H1 (cell line): ENCODE data around the gene NECTIN1. TPM values are rescaled to one million over a fixed set of nuclear protein-coding genes. Genes with fewer than 3 reads are reported as not detected.

Source experiments
- CTCF ChIA-PET: fragments of 300-600 bp; sonication (Branson Sonifier 250); formaldehyde crosslinking; loops from one replicate; lab custom pipeline; 2021; ENCODE audit not compliant: partially characterized antibody; lab: Charles Lee
- POLR2A ChIA-PET: fragments of 300-600 bp; sonication (Branson Sonifier 250); formaldehyde crosslinking; loops from one replicate; lab custom pipeline; 2021; ENCODE audit warnings: inconsistent platforms; ENCODE audit not compliant: partially characterized antibody; lab: Charles Lee
- DNase-seq, 2 experiments: peaks; one replicate each; pipeline versions ENCODE4 v3.0.0 to v3.0.0-alpha.2; 2010 to 2022; ENCODE audit warnings: low spot score in 2 of 2, low read depth in 1 of 2, mixed read lengths in 1 of 2
- FAIRE-seq: peaks from 2 replicates; lab custom pipeline; 2011; peaks lifted over from hg19 to GRCh38; lab: Jason Lieb, UNC
- H2AFZ ChIP-seq: 2 replicates; pipeline ENCODE4 v1.8.1; 2012; ENCODE audit warnings: low read length, inconsistent platforms
- H2AK5ac ChIP-seq: 2 replicates; pipeline ENCODE4 v1.6.1; 2013; ENCODE audit warnings: low read depth, low read length
- H2BK120ac ChIP-seq: replicated peaks from 2 replicates; pipeline ENCODE3; 2013; ENCODE audit warnings: low read depth, low read length, inconsistent platforms
- H2BK12ac ChIP-seq: 2 replicates; pipeline ENCODE4 v1.6.1; 2013; ENCODE audit warnings: low read depth, low read length
- H2BK15ac ChIP-seq: 2 replicates; pipeline ENCODE4 v1.6.1; 2013; ENCODE audit warnings: low read length
- H2BK20ac ChIP-seq: 2 replicates; pipeline ENCODE4 v1.6.1; 2013; ENCODE audit warnings: low read length
- H2BK5ac ChIP-seq: 2 replicates; pipeline ENCODE4 v1.6.1; 2013; ENCODE audit warnings: low read depth, low read length
- H3K14ac ChIP-seq: 2 replicates; pipeline ENCODE4 v1.6.1; 2013; ENCODE audit warnings: inconsistent platforms; ENCODE audit not compliant: insufficient read length
- H3K18ac ChIP-seq: 2 replicates; pipeline ENCODE4 v1.6.1; 2013; ENCODE audit warnings: low read length; ENCODE audit errors: extremely low read depth
- H3K23ac ChIP-seq: 2 replicates; pipeline ENCODE4 v1.6.1; 2013; ENCODE audit warnings: inconsistent platforms; ENCODE audit not compliant: insufficient read length
- H3K23me2 ChIP-seq: 2 replicates; pipeline ENCODE4 v1.6.1; 2013; ENCODE audit warnings: low read depth, low read length
- H3K27ac ChIP-seq: 2 replicates; pipeline ENCODE4 v1.6.1; 2011; ENCODE audit warnings: low read depth, low read length, inconsistent platforms
- H3K27me3 ChIP-seq, 4 experiments: replicated peaks in 1 of 4; 1 replicate in 1 of 4; 2 replicates in 3 of 4; pipeline versions ENCODE4 v1.6.1 to v1.8.1; 2011 to 2013; ENCODE audit warnings: low read length in 3 of 4, mild to moderate bottlenecking in 3 of 4, inconsistent platforms in 2 of 4, mixed read lengths in 2 of 4, moderate library complexity in 1 of 4; ENCODE audit not compliant: control insufficient read depth in 3 of 4, insufficient read depth in 3 of 4; ENCODE audit errors: extremely low read depth in 1 of 4
- H3K36me3 ChIP-seq, 4 experiments: 2 replicates each; pipeline versions ENCODE4 v1.6.1 to v1.8.1; 2011 to 2013; ENCODE audit warnings: mild to moderate bottlenecking in 4 of 4, low read length in 3 of 4, moderate library complexity in 2 of 4, control low read depth in 1 of 4, inconsistent platforms in 1 of 4; ENCODE audit not compliant: insufficient read depth in 4 of 4, control insufficient read depth in 2 of 4
- H3K4ac ChIP-seq: replicated peaks from 2 replicates; pipeline ENCODE3; 2013; ENCODE audit warnings: low read length, low read depth, mixed read lengths, inconsistent platforms; ENCODE audit not compliant: insufficient read length
- H3K4me1 ChIP-seq, 4 experiments: replicated peaks in 1 of 4; 1 replicate in 1 of 4; 2 replicates in 3 of 4; pipeline versions ENCODE4 v1.6.1 to v1.8.1; 2011 to 2013; ENCODE audit warnings: low read length in 3 of 4, inconsistent platforms in 2 of 4, mixed read lengths in 1 of 4; ENCODE audit not compliant: insufficient read depth in 4 of 4, control insufficient read depth in 3 of 4
- H3K4me2 ChIP-seq, 2 experiments: 2 replicates each; pipeline versions ENCODE4 v1.6.1 to v1.8.1; 2011 to 2013; ENCODE audit warnings: low read depth in 2 of 2, low read length in 2 of 2, control low read depth in 1 of 2, inconsistent platforms in 1 of 2, mild to moderate bottlenecking in 1 of 2; ENCODE audit not compliant: insufficient read depth in 1 of 2
- H3K4me3 ChIP-seq, 4 experiments: fragments of 200-600, 300-600 bp in 1 of 4; sonication (generic), shearing (Covaris generic), sonication (Bioruptor Twin) in 1 of 4; 2 replicates each; pipeline versions ENCODE4 v1.5.1 to v1.8.1; 2011 to 2016; ENCODE audit warnings: low read length in 4 of 4, low read depth in 3 of 4, control low read depth in 2 of 4, inconsistent platforms in 2 of 4, mild to moderate bottlenecking in 2 of 4, mixed read lengths in 1 of 4, moderate library complexity in 1 of 4; ENCODE audit not compliant: insufficient read depth in 2 of 4; ENCODE audit errors: extremely low read depth in 1 of 4
- H3K56ac ChIP-seq: replicated peaks from 2 replicates; pipeline ENCODE3; 2013; ENCODE audit warnings: low read depth, mild to moderate bottlenecking, mixed read lengths, low read length, inconsistent platforms; ENCODE audit not compliant: insufficient read length
- H3K79me1 ChIP-seq: 2 replicates; pipeline ENCODE4 v1.6.1; 2013; ENCODE audit warnings: low read depth, low read length, control low read depth
- H3K79me2 ChIP-seq, 2 experiments: 2 replicates each; pipeline versions ENCODE4 v1.6.1 to v1.8.1; 2012 to 2013; ENCODE audit warnings: low read length in 2 of 2, mild to moderate bottlenecking in 2 of 2, inconsistent platforms in 1 of 2; ENCODE audit not compliant: insufficient read depth in 2 of 2, control insufficient read depth in 1 of 2
- H3K9ac ChIP-seq, 4 experiments: replicated peaks in 1 of 4; 1 replicate in 1 of 4; 2 replicates in 3 of 4; pipeline versions ENCODE4 v1.6.1 to v1.8.1; 2011 to 2013; ENCODE audit warnings: low read depth in 3 of 4, low read length in 3 of 4, control low read depth in 2 of 4, mild to moderate bottlenecking in 2 of 4, moderate library complexity in 2 of 4, inconsistent platforms in 1 of 4; ENCODE audit errors: extremely low read depth in 1 of 4
- H3K9me3 ChIP-seq, 2 experiments: 2 replicates each; pipeline versions ENCODE4 v1.6.1 to v1.8.1; 2012 to 2013; ENCODE audit warnings: mild to moderate bottlenecking in 2 of 2, moderate library complexity in 2 of 2, control low read depth in 1 of 2, inconsistent platforms in 1 of 2, low read depth in 1 of 2, low read length in 1 of 2, mixed read lengths in 1 of 2; ENCODE audit not compliant: insufficient read depth in 2 of 2
- H4K20me1 ChIP-seq, 2 experiments: replicated peaks in 1 of 2; 2 replicates each; pipeline versions ENCODE3 to v1.8.1; 2011 to 2013; ENCODE audit warnings: inconsistent platforms in 2 of 2, low read length in 2 of 2, mild to moderate bottlenecking in 1 of 2; ENCODE audit not compliant: insufficient read depth in 2 of 2, control insufficient read depth in 1 of 2
- H4K5ac ChIP-seq: 2 replicates; pipeline ENCODE4 v1.6.1; 2013; ENCODE audit warnings: low read length, low read depth, mixed read lengths, inconsistent platforms; ENCODE audit not compliant: insufficient read length
- H4K8ac ChIP-seq: 2 replicates; pipeline ENCODE4 v1.8.0; 2013; ENCODE audit warnings: mild to moderate bottlenecking, moderate library complexity, low read length, inconsistent platforms; ENCODE audit not compliant: insufficient read depth; ENCODE audit errors: extremely low read depth
- H4K91ac ChIP-seq: replicated peaks from 2 replicates; pipeline ENCODE3; 2013; ENCODE audit warnings: low read length, mixed read lengths, inconsistent platforms; ENCODE audit not compliant: insufficient read length
- CBX8 ChIP-seq: fragments of 300-800, 300-1000 bp; sonication (generic); IDR thresholded peaks from 2 replicates; pipeline ENCODE4 v1.7.1; 2016; ENCODE audit warnings: low read depth, low read length, borderline replicate concordance
- EGR1 ChIP-seq: IDR thresholded peaks from 2 replicates; pipeline ENCODE4 v1.6.1; 2011; ENCODE audit warnings: low read depth, low read length, borderline replicate concordance
- FOSL1 ChIP-seq: IDR thresholded peaks from 2 replicates; pipeline ENCODE4 v1.6.1; 2011; ENCODE audit warnings: mild to moderate bottlenecking, low read depth, low read length, moderate library complexity; ENCODE audit not compliant: insufficient read depth
- GABPA ChIP-seq: IDR thresholded peaks from 2 replicates; pipeline ENCODE4 v1.6.1; 2011; ENCODE audit warnings: mild to moderate bottlenecking, low read length, moderate library complexity, borderline replicate concordance; ENCODE audit not compliant: insufficient read depth
- GTF2F1 ChIP-seq: IDR thresholded peaks from 2 replicates; pipeline ENCODE4 v1.6.1; 2012; ENCODE audit warnings: low read depth, low read length, improper control_type of control experiment, borderline replicate concordance
- MAFK ChIP-seq: IDR thresholded peaks from 2 replicates; pipeline ENCODE4 v1.6.1; 2012; ENCODE audit warnings: low read depth, mild to moderate bottlenecking, improper control_type of control experiment, low read length
- NANOG ChIP-seq: IDR thresholded peaks from 2 replicates; pipeline ENCODE4 v1.6.1; 2011; ENCODE audit warnings: low read length, low read depth, mild to moderate bottlenecking, inconsistent platforms; ENCODE audit not compliant: insufficient read depth, poor library complexity, severe bottlenecking
- RNF2 ChIP-seq: fragments of 200-900, 300-1000 bp; sonication (generic); IDR thresholded peaks from 2 replicates; pipeline ENCODE4 v1.7.1; 2016; ENCODE audit warnings: borderline replicate concordance, low read depth, mild to moderate bottlenecking, antibody characterized with exemption, low read length; ENCODE audit not compliant: poor library complexity, severe bottlenecking; ENCODE audit errors: missing control alignments
- SIN3A ChIP-seq, 2 experiments: IDR thresholded peaks in 1 of 2; conservative IDR thresholded peaks in 1 of 2; 2 replicates each; pipeline ENCODE4 v1.6.1; 2011 to 2012; ENCODE audit warnings: low read length in 2 of 2, improper control_type of control experiment in 1 of 2, low read depth in 1 of 2, mild to moderate bottlenecking in 1 of 2
- TAF1 ChIP-seq: IDR thresholded peaks from 2 replicates; pipeline ENCODE4 v1.6.1; 2011; ENCODE audit warnings: mild to moderate bottlenecking, low read depth, low read length
- TAF7 ChIP-seq: optimal IDR thresholded peaks from 2 replicates; pipeline ENCODE3; 2011; ENCODE audit warnings: low read depth, mild to moderate bottlenecking, inconsistent platforms, low read length, moderate library complexity, borderline replicate concordance
- YY1 ChIP-seq: IDR thresholded peaks from 2 replicates; pipeline ENCODE4 v1.6.1; 2011; ENCODE audit warnings: low read depth, mild to moderate bottlenecking, low read length
- WGBS, 2 experiments: shearing (Covaris generic) in 1 of 2; methylation state at CpG; one replicate each; pipeline versions ENCODE4 v1.1.6 to v1.1.7; 2013 to 2015; ENCODE audit warnings: low lambda C conversion rate in 2 of 2, mixed read lengths in 2 of 2, inconsistent platforms in 1 of 2, low coverage in 1 of 2, missing lambda C conversion rate in 1 of 2; ENCODE audit not compliant: insufficient replicate concordance in 2 of 2, insufficient coverage in 1 of 2, insufficient read length in 1 of 2; ENCODE audit errors: extremely low coverage in 1 of 2, missing lambda C conversion rate in 1 of 2; 5-methylcytosine and 5-hydroxymethylcytosine counted together
- polyA plus RNA-seq, 7 experiments: library from polyadenylated mRNA; depleted of rRNA in 3 of 7; stranded (reverse) in 5 of 7; unstranded in 2 of 7; fragments of >200 nt in 5 of 7; fragments of 200-250 nt in 2 of 7; gene quantifications; 1 replicate in 5 of 7; 2 replicates in 1 of 7; 4 replicates in 1 of 7; pipeline versions ENCODE4 v1.2.1 to v1.2.3, GENCODE V29; 2011 to 2013; ENCODE audit warnings: missing spikeins in 2 of 7, mixed read lengths in 2 of 7
- total RNA-seq: library from RNA; stranded (reverse); fragmentation: NEBNext Ultra II Directional; extraction: Animal tissue kit (Norgen Biotek cat#: 25700); gene quantifications from 2 replicates; pipeline ENCODE4 v1.2.1, GENCODE V29; 2021

The NECTIN1 gene
- total and polyA plus RNA-seq, 2 of the 8 experiments (the other 6 are each of a cell fraction or from before 2014, with no cell fraction given) = 43.2 to 97.7 TPM

GRCh38 chr11:119756169-119756865 is 27.3 kb upstream of the NECTIN1 start:
- Histone ChIP-seq H3K18ac (no peak overlapping the region), H2AK5ac (no peak overlapping the region), H2BK120ac (no peak overlapping the region), H3K4me3 (no peak overlapping the region), H3K79me2 (no peaks in the 10 kb centered on the region), H2AFZ (no peak overlapping the region), H3K9ac (no peak overlapping the region), H3K14ac (no peak overlapping the region), H3K27ac (no peak overlapping the region), H4K8ac (no peak overlapping the region), H3K27me3 (peaks cover 0 to 9% (median 0%) of the 10 kb centered on the region in 4 experiments; a peak in 2 of 7 replicates), H3K4me1 (peaks cover 0 to 1% (median 0%) of the 10 kb centered on the region in 4 experiments; a peak in 3 of 7 replicates), H3K23me2 (no peaks in the 10 kb centered on the region), H4K20me1 (no peaks in the 10 kb centered on the region), H3K4ac (no peak overlapping the region), H4K91ac (no peak overlapping the region), H3K23ac (no peak overlapping the region), H2BK12ac (no peak overlapping the region), H2BK15ac (no peak overlapping the region; the same call in 1 of the 2 replicates), H3K36me3 (no peaks in the 10 kb centered on the region), H3K4me2 (no peak overlapping the region), H2BK5ac (no peak overlapping the region), H3K56ac (no peak overlapping the region), H3K9me3 (no peaks in the 10 kb centered on the region), H4K5ac (no peak overlapping the region), H3K79me1 (no peaks in the 10 kb centered on the region), H2BK20ac (no peak overlapping the region)
- CTCF ChIA-PET = interaction anchor here (0.7 to 4.4 kb wide), 11 partner anchors 13 to 352 kb away, joined by 3 to 15 read pairs (median 4); partner anchors contain the start of gene NECTIN1
- DNase-seq (no peak), FAIRE-seq (no peak)
- 83% methylated on average over 5 of the region's 5 CpGs; no CpG with 5 or more reads in 1 of the 2 experiments for WGBS, 2 experiments
- POLR2A ChIA-PET = interaction anchor here (1.4 to 2.4 kb wide), 2 partner anchors 14 to 47 kb away, joined by 3 to 10 read pairs; no protein-coding TSS in a partner anchor
- no peak for TF ChIP-seq TAF1
- TF ChIP-seq CBX8 = no peak
- TF ChIP-seq FOSL1 = no peak
- TF ChIP-seq SIN3A (conservative IDR thresholded peaks at IDR 0.05 in 1 of 2, IDR thresholded peaks at IDR 0.05 in 1 of 2; ENCODE audit: low read depth in 1 of 2, low read length in 2 of 2) = no peak
- no peak for TF ChIP-seq TAF7
- TF ChIP-seq MAFK = no peak
- TF ChIP-seq EGR1 = no peak
- no peak for TF ChIP-seq GABPA
- no peak for TF ChIP-seq GTF2F1
- TF ChIP-seq RNF2 = no peak
- TF ChIP-seq YY1 = no peak
- no peak for TF ChIP-seq NANOG
